GM19035 (cell line): ENCODE data around the gene NHLH2.

Experiments used
- ATAC-seq: cut with Tn5 transposase; IDR thresholded peaks from one replicate; pipeline ENCODE4 v1.9.1; 2021; ENCODE audit not compliant: unreplicated experiment

NHLH2 gene

GRCh38 chr1:115840605-115841460 lies at the start of gene NHLH2:
NHLH2 (minus strand) TSS chr1:115841126; CDS start chr1:115838372, 2,754 bp downstream.
- no peak for ATAC-seq

DNA sequence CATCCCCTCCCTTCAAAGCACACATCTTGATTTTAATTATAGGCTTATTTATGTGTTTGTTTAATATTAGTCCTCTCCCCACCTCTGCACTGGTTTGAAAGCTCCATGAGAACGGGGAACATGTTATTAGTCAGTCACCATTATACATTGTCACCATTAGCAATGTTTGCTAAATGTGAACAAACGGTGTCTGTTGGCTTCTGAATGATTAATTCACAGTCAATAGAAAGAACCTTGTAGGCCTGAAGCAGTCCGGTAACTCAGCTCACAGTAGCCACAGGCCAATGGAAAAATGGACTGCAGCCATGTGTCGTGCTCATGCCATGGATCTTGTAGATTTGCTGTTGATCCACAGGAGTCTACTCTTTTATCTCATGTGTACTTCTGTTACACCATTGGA lies 49.7 kb upstream of the NHLH2 start:
- ATAC-seq: no peak

- no peak for ATAC-seq
Measured at GRCh38 chr1:115888976-115889375, 48.0 kb upstream of the NHLH2 start.

DNA sequence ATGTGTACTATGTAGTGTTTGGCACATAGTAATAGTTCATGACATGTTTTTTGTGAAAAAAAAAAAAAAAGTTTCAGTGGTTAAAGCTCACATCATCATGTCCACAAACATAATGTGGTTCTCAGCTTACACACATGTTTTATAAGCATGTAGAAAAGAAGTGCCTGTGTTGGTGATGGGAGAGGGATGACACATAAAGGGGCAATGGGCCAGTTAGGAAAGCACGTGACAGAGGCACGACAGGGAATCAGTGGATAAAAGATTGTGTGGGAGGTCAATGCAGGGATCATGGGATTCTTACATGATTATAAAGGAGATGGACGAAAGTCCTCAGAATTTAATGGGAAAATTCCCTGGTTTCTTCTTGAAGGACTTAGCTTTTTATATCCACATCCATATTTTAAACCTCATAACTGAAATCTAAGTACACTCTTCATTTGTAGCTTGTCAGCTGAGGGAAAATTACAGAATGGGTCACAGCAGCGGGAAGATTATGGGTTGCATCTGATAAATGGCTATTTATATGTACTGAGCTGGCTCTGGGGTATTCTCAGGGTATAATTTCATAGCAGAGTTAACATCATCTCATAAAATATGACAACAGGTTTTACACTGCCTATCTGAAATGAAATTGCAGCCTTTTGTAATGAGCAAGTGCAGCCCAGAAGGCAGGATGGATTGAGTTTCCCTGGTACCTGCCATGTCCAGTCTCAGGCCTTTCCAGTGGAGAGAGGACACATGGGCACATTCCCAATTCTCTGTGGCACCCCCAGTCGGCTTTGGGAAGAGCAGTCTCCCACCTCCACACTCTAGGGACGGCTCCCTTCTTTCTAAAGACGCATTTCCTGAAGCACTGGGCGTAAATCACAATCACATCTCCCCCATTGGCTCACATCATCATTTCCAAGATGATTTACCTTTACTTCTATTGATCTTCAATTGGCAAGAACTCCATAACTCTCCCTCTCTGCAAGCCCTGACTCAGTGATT lies 42.3 kb upstream of the NHLH2 start:
- no peak for ATAC-seq

GRCh38 chr1:115880981-115881672 lies 40.2 kb upstream of the NHLH2 start:
- ATAC-seq: no peak

GRCh38 chr1:115879977-115880376 lies 39.1 kb upstream of the NHLH2 start:
- ATAC-seq: no peak

DNA sequence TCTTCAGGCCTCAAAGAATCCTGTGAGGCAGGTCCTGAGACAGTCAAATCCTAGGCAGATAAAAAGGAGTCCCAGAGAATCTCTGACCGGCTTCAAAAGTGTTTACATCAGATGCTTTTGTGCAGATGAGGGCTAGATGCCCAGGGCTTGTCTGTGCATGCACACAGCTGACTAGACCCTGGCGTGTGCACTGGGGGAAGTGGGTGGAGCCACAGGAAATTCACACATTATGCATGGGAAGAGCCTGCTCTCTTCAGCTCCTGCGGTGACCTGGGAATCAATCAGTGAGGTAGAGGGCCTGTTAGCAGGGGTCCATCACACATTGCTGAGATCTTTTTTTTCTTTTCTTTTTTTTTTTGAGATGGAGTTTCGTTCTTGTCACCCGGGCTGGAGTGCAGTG lies 36.6 kb upstream of the NHLH2 start:
- no peak for ATAC-seq

GRCh38 chr1:115874904-115875303 lies 34.0 kb upstream of the NHLH2 start:
- ATAC-seq: no peak

DNA sequence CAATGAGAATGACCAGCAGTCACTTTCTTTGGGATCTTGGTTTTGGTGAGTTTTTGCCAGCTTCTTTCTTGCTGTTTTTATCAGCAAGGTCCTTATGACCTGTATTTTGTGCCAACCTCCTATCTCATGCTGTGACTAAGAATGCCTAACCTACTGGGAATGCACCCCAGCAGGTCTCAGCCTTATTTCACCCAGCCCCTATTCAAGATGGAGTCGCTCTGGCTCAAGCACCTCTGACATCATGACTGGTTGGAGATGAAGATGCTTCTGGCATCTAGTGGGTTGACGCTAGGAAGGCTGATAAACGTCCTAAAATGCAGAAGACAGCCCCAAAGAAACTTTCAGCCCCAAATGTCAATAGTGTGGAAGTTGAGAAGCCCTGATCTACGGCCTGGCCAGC lies 33.6 kb upstream of the NHLH2 start:
- ATAC-seq: no peak

GRCh38 chr1:115873184-115873583 lies 32.3 kb upstream of the NHLH2 start:
- no peak for ATAC-seq

DNA sequence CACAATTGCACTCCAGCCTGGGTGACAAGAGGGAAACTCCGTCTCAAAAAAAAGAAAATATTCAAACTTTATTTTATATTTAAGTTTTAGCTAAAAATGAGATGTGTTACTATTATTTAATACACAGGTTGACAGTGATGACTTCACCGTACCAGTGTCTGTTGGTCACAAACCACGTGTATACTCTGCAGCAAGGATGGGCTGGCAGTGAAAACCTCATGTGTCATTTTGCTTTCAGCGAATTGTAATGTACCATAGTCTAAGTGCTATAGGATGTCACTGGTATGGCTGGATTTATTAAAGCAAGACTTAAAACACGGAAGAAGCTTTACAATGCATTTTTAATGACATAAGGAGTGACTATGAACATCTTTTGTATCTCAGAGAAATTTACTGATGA lies 28.1 kb upstream of the NHLH2 start:
- ATAC-seq: no peak

GRCh38 chr1:115867216-115867615 lies 26.3 kb upstream of the NHLH2 start:
- ATAC-seq: no peak

GRCh38 chr1:115865704-115866380 lies 24.9 kb upstream of the NHLH2 start:
- ATAC-seq: no peak

GRCh38 chr1:115862403-115862802 lies 21.5 kb upstream of the NHLH2 start:
- no peak for ATAC-seq

GRCh38 chr1:115854005-115854404 lies 13.1 kb upstream of the NHLH2 start:
- no peak for ATAC-seq

DNA sequence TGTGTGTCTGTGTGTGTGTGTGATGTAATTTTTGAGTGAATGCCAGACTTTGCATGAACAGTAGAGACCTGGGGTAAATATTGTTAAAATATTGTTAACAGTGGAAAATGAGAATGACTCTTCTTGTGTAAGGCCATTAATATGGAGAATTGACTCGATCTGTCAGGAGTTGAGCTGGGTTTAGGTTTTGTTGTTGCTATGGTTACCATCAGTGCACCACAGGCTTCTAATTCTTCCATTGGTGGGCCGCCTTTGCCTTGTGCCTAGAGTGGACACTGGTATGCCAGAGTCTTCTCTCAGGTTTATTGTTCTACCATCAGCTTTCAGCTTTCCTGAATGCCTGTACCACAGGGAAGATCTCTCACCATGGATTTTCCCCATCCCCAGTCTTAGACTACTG lies 10.0 kb upstream of the NHLH2 start:
- ATAC-seq: no peak

DNA sequence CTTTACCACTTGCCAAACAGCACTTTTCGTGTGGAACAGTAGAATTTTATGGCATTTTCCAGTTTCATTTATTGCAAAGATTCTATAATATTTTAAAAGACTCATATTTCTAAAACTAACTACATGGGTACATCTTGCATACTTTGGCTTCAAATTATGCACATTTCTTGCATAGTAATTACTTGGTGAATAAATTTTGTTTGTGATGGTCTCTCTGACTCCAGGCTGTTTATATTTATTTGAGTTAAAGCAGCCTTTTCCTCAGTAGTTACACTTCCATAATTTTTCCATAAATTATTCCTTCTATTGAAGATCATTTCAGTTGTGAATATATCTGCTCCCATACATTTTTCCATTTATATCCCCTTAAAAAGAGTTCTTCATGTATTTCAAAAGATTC lies 6.9 kb upstream of the NHLH2 start:
- no peak for ATAC-seq

DNA sequence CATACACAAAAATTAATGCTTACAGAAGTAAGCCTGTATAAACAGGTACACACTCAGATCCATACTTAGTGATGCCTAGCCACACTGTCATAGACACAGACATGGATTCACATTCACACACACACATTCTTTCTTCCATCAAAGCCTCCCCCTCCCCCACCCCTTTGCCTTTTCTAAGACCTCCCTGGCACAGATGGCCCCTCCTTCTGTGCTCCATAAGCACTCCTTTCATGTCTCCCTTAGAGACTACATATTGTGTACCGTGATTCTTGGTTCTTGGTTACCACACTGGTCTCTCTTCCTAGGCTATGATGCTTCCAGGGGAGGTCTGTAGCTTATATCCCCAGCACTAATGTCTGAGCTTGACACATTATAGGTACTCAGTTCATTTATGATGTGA lies 2.0 kb upstream of the NHLH2 start:
- no peak for ATAC-seq

DNA sequence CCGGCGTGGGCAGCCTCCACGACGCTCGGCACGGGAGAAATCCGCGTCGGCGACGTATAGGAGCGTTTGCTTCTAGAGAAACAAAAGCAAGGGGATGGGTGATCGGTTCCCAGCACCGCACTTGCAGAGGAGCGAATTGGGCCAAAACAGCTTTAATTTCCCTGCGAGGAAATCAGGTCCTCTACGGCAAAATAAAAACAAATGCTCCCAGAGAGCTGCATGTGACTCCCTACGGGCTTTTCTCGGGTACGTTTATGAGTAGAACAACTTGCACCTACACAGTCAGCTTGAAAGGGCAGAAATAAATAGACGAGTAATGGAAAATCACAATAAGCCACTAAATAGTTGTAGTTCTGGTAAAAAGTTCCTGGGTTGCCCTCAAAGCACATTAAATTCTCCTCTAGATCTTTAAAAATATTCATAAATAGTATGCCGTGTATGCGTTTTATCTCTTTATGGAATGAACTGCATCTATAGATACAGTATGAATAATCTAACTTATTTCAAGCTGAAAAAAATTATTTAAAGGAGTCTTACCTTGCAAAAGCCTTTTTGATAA lies 1.2 kb downstream of the NHLH2 start:
- no peak for ATAC-seq

GRCh38 chr1:115839029-115839678 lies 1.8 kb downstream of the NHLH2 start:
- no peak for ATAC-seq
